GM18951 (cell line): Measurements from ENCODE around the gene CETN1.

ENCODE experiments used
- POLR2A ChIP-seq: IDR thresholded peaks from 4 replicates; pipeline ENCODE4 v1.6.1; 2011; ENCODE audit warnings: mild to moderate bottlenecking; ENCODE audit not compliant: insufficient read length, insufficient read depth; ENCODE audit errors: extremely low read depth
- in situ Hi-C: fragments of 300-500 bp; cut with MboI; formaldehyde crosslinking; loops from one replicate; pipeline ENCODE4 v1.12.0; 2022; ENCODE audit warnings: low sequenced_read_pairs, mixed read lengths, inconsistent platforms; ENCODE audit not compliant: unreplicated experiment

Gene CETN1

GRCh38 chr18:570256-570655 is 9.9 kb upstream of the CETN1 start:
- in situ Hi-C loops, result no loop called here
- no peak for TF ChIP-seq POLR2A

DNA sequence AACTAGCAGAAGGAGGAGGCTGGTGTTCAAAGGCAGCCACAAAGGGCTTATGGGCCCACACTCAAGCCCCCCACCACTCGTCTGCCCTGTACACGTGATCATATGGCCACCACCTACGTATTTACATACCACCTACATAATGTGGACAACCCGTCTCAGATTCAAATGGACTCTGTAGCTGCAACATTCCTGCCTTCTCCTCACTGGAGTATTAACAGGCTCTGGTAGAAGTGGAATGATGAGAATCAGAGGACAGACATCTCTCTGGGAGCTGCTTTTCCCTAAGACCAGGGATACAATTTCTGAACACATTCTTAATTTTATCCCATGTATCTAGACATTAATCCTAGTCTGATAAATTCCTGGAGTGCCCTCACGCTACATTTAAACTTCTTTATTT is 9.5 kb upstream of the CETN1 start:
- in situ Hi-C loops, result no loop called here
- TF ChIP-seq POLR2A, result no peak

- no peak for TF ChIP-seq POLR2A
- in situ Hi-C loops, result no loop called here
These were observed 7.9 kb upstream of the CETN1 start for GRCh38 chr18:572091-572830.

DNA sequence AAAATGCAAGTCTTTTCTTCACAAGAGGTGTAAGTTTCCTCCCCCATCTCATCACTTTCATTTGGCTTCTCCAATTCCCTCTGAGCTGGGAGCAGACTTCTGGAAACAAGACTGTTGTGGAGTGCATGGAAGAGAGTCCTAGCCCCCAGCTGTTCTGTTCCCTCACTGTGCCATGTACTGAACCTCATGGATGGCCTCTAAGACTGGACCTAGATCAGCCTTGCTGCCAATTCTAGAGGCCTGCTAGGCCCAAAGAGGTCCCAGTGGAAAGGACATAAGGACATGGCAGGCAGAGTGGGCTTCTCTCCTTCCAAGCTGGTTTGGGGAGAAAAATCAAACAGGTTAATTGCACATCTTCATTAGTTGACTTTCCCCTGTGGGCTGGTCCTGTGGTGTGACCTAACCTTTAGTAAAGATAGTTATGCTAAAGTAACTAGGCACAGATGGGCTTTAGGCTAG is 7.3 kb upstream of the CETN1 start:
- in situ Hi-C loops, result no loop called here
- no peak for TF ChIP-seq POLR2A

GRCh38 chr18:573385-573784 is 6.8 kb upstream of the CETN1 start:
- in situ Hi-C loops, result no loop called here
- no peak for TF ChIP-seq POLR2A

DNA sequence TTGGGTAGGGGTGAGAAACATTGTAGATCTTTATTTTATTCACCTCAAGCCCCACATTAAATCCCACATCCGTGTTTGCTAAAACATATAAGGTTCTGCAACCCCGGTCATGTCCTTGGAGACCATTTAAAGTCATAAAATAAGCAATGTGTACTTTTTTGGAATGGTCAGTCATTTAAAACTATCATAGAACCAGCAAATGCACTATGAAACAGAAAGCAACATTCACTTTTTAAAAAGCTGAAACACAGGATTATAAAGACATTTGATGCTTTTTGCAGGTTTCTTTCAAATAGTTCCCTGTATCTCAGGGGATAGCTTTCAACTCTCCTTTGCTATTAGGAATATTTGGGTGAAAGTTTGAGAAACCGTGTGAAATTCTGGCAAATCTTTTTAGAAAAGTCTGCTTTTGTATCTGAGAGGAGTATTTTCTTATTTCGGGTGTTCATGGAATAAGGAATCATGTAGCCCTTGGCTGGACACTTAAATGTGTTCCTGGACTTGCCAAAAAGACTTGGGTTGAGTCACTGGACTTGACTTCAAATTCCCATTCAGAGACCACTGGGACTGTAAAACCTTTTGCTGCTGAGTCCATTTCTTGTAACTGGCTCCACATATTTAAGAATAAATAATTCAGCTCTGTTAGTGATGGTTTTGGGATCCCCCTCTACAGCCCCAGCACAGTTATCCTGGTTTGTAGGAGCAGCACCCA is 5.9 kb upstream of the CETN1 start:
- TF ChIP-seq POLR2A, result no peak
- in situ Hi-C loops, result no loop called here

DNA sequence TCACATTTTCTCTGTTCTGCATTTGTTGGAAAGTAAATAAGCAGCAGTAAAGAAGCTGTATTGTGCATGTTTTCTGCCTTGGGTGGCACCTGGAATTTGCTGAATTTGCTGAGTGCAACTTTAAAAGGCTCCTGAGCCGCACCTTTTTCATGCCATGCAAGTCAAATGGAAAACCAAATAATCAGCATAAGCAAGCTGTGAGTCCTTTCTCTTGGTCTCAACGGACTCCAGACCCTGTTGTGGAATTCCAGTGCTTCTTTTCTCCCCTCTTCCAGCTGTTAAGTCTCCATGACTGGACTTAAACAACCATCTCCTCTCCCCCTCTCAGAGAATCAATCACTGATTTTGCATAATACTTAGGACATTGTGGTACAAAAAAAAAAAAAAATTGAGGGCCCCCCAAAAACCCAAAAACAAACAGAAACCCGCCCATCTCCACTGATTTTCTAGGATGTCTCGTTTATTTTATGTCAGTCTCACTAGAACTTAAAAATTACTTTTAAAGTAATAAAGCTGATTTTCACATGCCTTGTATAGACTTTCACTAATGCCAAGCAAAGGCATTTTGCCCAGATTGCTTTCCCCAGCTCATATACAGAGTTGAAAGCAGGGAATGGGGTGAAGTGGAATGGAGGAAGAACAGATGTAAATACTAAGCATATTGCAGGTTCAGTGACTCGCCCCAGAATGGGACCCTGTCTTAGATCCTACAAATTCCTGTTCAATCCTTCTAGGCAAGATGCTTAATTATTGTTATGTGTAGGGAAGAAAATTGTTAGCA is 5.1 kb upstream of the CETN1 start:
- no peak for TF ChIP-seq POLR2A
- in situ Hi-C loops, result no loop called here

GRCh38 chr18:576924-577323 is 3.3 kb upstream of the CETN1 start:
- in situ Hi-C loops, result no loop called here

GRCh38 chr18:577643-578375 is 2.4 kb upstream of the CETN1 start:
- no peak for TF ChIP-seq POLR2A
- in situ Hi-C loops, result no loop called here

More at GRCh38 chr18:576924-577323, 3.3 kb upstream of the CETN1 start:
- TF ChIP-seq POLR2A, result no peak

GRCh38 chr18:579238-579637 is 942 bp upstream of the CETN1 start:
- TF ChIP-seq POLR2A, result no peak
- in situ Hi-C loops, result no loop called here

- no peak for TF ChIP-seq POLR2A
- in situ Hi-C loops, result no loop called here
These were observed 916 bp downstream of the CETN1 start for GRCh38 chr18:581096-581495.

- no peak for TF ChIP-seq POLR2A
- in situ Hi-C loops, result no loop called here
These were observed 2.3 kb downstream of the CETN1 start for GRCh38 chr18:582465-582864.

GRCh38 chr18:595068-595467 is 14.9 kb downstream of the CETN1 start:
- TF ChIP-seq POLR2A, result no peak
- in situ Hi-C loops, result no loop called here

DNA sequence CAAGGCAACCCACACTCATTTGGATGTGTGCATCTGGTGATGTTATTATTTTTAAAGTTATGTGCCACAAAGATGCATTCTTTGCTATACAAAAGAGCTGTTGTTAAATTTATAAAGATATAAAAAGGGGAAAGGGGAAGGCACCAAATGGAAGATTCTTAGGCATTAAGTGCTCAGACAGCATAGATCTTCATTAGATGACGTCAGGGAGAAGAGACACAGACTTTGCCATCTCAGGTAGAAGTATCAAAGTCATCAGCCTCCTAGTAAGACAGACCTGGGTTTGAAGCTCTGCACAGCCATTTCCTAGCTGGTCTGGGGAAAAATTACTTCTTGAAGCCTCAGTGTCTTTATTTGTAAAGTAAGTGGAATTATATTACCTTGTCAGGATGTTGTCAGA is 15.4 kb downstream of the CETN1 start:
- TF ChIP-seq POLR2A, result no peak
- in situ Hi-C loops, result no loop called here
